ENCODE measurements around the gene ICAM3. TPM values are rescaled to one million over a fixed set of nuclear protein-coding genes. Genes with fewer than 3 reads are reported as not detected.

ICAM3 gene
- total RNA-seq, 1 donor from 2014 or later = 12.4 TPM

GRCh38 chr19:10309423-10309822 lies 30.0 kb downstream of the ICAM3 start, which contains the start of gene ZGLP1:
Gene ZGLP1 (minus strand): TSS chr19:10309815.
- H3K4me3 ChIP-seq (ENCODE audit: insufficient read depth, low read depth, low read length) = no peak within 1 kb of the TSS
- DNase-seq (ENCODE audit: low read depth) (no peak), FAIRE-seq (no peak)
- no peak within 1 kb of the TSS for H3K27ac ChIP-seq (ENCODE audit: low read depth, low read length)
- peaks cover 2% of the 10 kb centered on the region for H3K36me3 Mint-ChIP-seq (ENCODE audit: low read depth, unreplicated experiment)
- peaks cover 10% of the 10 kb centered on the region for H3K4me1 ChIP-seq (ENCODE audit: insufficient read depth, low read length)
- H3K4me2 ChIP-seq (ENCODE audit: low read length) = no peak within 1 kb of the TSS
- no peak within 1 kb of the TSS for H3K9ac ChIP-seq (ENCODE audit: low read length)
- H3K9me3 Mint-ChIP-seq (ENCODE audit: unreplicated experiment) = no peaks in the 10 kb centered on the region
- H3K79me2 ChIP-seq (ENCODE audit: insufficient read depth, low read length) = no peaks in the 10 kb centered on the region
- TF ChIP-seq CTCF (IDR thresholded peaks at IDR 0.05; ENCODE audit: insufficient read depth, low read depth, low read length) (no peak), EZH2 (IDR thresholded peaks at IDR 0.05; ENCODE audit: insufficient read depth, low read length) (no peak)
- no peaks in the 10 kb centered on the region for H3K4me1 Mint-ChIP-seq (ENCODE audit: low read depth, unreplicated experiment)
- no peaks in the 10 kb centered on the region for H3K9me3 ChIP-seq (ENCODE audit: insufficient read depth, low read depth, low read length)
- no peaks in the 10 kb centered on the region for H3K27me3 Mint-ChIP-seq (ENCODE audit: low read depth, unreplicated experiment)
- peaks cover 4% of the 10 kb centered on the region for H3K36me3 ChIP-seq (ENCODE audit: insufficient read depth, low read length)
- H2AFZ ChIP-seq (ENCODE audit: low read depth, low read length) = no peak within 1 kb of the TSS
- H3K4me3 Mint-ChIP-seq (ENCODE audit: unreplicated experiment) = no peak within 1 kb of the TSS
- H3K27ac Mint-ChIP-seq (ENCODE audit: unreplicated experiment) = no peak within 1 kb of the TSS
- H4K20me1 ChIP-seq (ENCODE audit: insufficient read depth, low read length) = no peaks in the 10 kb centered on the region
- no peaks in the 10 kb centered on the region for H3K27me3 ChIP-seq (ENCODE audit: insufficient read depth, low read length)

- Histone ChIP-seq H3K4me3 (ENCODE audit: insufficient read depth, low read depth, low read length) (no peak overlapping the region), H4K20me1 (ENCODE audit: insufficient read depth, low read length) (no peaks in the 10 kb centered on the region), H3K4me2 (ENCODE audit: low read length) (no peak overlapping the region), H3K36me3 (ENCODE audit: insufficient read depth, low read length) (peaks cover 4% of the 10 kb centered on the region), H3K79me2 (ENCODE audit: insufficient read depth, low read length) (no peaks in the 10 kb centered on the region), H2AFZ (ENCODE audit: low read depth, low read length) (no peak overlapping the region), H3K9me3 (ENCODE audit: insufficient read depth, low read depth, low read length) (no peaks in the 10 kb centered on the region), H3K9ac (ENCODE audit: low read length) (no peak overlapping the region), H3K27ac (ENCODE audit: low read depth, low read length) (no peak overlapping the region), H3K4me1 (ENCODE audit: insufficient read depth, low read length) (peaks cover 15% of the 10 kb centered on the region), H3K27me3 (ENCODE audit: insufficient read depth, low read length) (no peaks in the 10 kb centered on the region)
- no peaks in the 10 kb centered on the region for H3K9me3 Mint-ChIP-seq (ENCODE audit: unreplicated experiment)
- DNase-seq (ENCODE audit: low read depth) (no peak), FAIRE-seq (no peak)
- no peak overlapping the region for H3K4me3 Mint-ChIP-seq (ENCODE audit: unreplicated experiment)
- H3K27me3 Mint-ChIP-seq (ENCODE audit: low read depth, unreplicated experiment) = peaks cover 7% of the 10 kb centered on the region
- no peak for TF ChIP-seq EZH2 (IDR thresholded peaks at IDR 0.05; ENCODE audit: insufficient read depth, low read length)
- TF ChIP-seq CTCF (IDR thresholded peaks at IDR 0.05; ENCODE audit: insufficient read depth, low read depth, low read length) = no peak
- peaks cover 4% of the 10 kb centered on the region for H3K4me1 Mint-ChIP-seq (ENCODE audit: low read depth, unreplicated experiment)
- H3K36me3 Mint-ChIP-seq (ENCODE audit: low read depth, unreplicated experiment) = peaks cover 7% of the 10 kb centered on the region
- no peak overlapping the region for H3K27ac Mint-ChIP-seq (ENCODE audit: unreplicated experiment)
Observed at GRCh38 chr19:10306327-10306726, 33.1 kb downstream of the ICAM3 start.

GRCh38 chr19:10305139-10305806 lies 34.2 kb downstream of the ICAM3 start:
- Histone ChIP-seq H3K27me3 (ENCODE audit: insufficient read depth, low read length) (no peaks in the 10 kb centered on the region), H3K9me3 (ENCODE audit: insufficient read depth, low read depth, low read length) (no peaks in the 10 kb centered on the region), H3K79me2 (ENCODE audit: insufficient read depth, low read length) (no peaks in the 10 kb centered on the region), H2AFZ (ENCODE audit: low read depth, low read length) (no peak overlapping the region), H3K4me1 (ENCODE audit: insufficient read depth, low read length) (peaks cover 15% of the 10 kb centered on the region), H3K27ac (ENCODE audit: low read depth, low read length) (peak overlapping the region; percentile 24), H3K4me2 (ENCODE audit: low read length) (peak overlapping the region; percentile 75), H4K20me1 (ENCODE audit: insufficient read depth, low read length) (no peaks in the 10 kb centered on the region), H3K9ac (ENCODE audit: low read length) (no peak overlapping the region), H3K4me3 (ENCODE audit: insufficient read depth, low read depth, low read length) (no peak overlapping the region), H3K36me3 (ENCODE audit: insufficient read depth, low read length) (peaks cover 4% of the 10 kb centered on the region)
- no peaks in the 10 kb centered on the region for H3K9me3 Mint-ChIP-seq (ENCODE audit: unreplicated experiment)
- H3K27ac Mint-ChIP-seq (ENCODE audit: unreplicated experiment) = no peak overlapping the region
- FAIRE-seq (no peak), DNase-seq (ENCODE audit: low read depth) (peak; percentile 43)
- TF ChIP-seq CTCF (IDR thresholded peaks at IDR 0.05; ENCODE audit: insufficient read depth, low read depth, low read length) (no peak), EZH2 (IDR thresholded peaks at IDR 0.05; ENCODE audit: insufficient read depth, low read length) (no peak)
- no peak overlapping the region for H3K4me3 Mint-ChIP-seq (ENCODE audit: unreplicated experiment)
- peaks cover 9% of the 10 kb centered on the region for H3K27me3 Mint-ChIP-seq (ENCODE audit: low read depth, unreplicated experiment)
- peaks cover 4% of the 10 kb centered on the region for H3K4me1 Mint-ChIP-seq (ENCODE audit: low read depth, unreplicated experiment)
- peaks cover 5% of the 10 kb centered on the region for H3K36me3 Mint-ChIP-seq (ENCODE audit: low read depth, unreplicated experiment)

Data from astrocyte (in vitro differentiated cells and primary cell).